HCT116 (cell line): ENCODE measurements around the gene KCND2. TPM values are rescaled to one million over a fixed set of nuclear protein-coding genes. Genes with fewer than 3 reads are reported as not detected.

Source experiments
- ATAC-seq: fragments of 200-7000 bp; cut with Tn5 transposase; 2 replicates; pipeline ENCODE4 v1.9.1; 2020; ENCODE audit warnings: mild to moderate bottlenecking, moderate library complexity
- BruUV-seq: library from RNA; stranded (reverse); fragments of 400-500 nt; replicated peaks from 2 replicates; lab custom pipeline; 2021; lab: Mats Ljungman, UMichigan
- CTCF ChIA-PET: fragments of 300-600 bp; sonication (Branson Sonifier 250); formaldehyde crosslinking; loops from one replicate; lab custom pipeline; 2021; ENCODE audit warnings: antibody characterized with exemption; lab: Charles Lee
- POLR2A ChIA-PET: fragments of 300-600, 350-600 bp; sonication (Branson Sonifier 250); formaldehyde crosslinking; loops from one replicate; lab custom pipeline; 2021; ENCODE audit warnings: antibody characterized with exemption; lab: Charles Lee
- RAD21 ChIA-PET, 2 experiments: fragments of 300-600 bp; sonication (Branson Sonifier 250); formaldehyde crosslinking; loops; one replicate each; lab custom pipeline; 2023; ENCODE audit warnings: low total read pairs in 2 of 2; ENCODE audit not compliant: uncharacterized antibody in 2 of 2, unreplicated experiment in 2 of 2, low non-redundant PET in 1 of 2; lab: Charles Lee
- DNase-seq: peaks from one replicate; pipeline ENCODE4 v3.0.0-alpha.2; 2010; ENCODE audit warnings: low read depth, low spot score
- H2AFZ ChIP-seq: fragments of 200-600 bp; shearing (Covaris generic), sonication (generic); 2 replicates; pipeline ENCODE4 v1.6.1; 2017; ENCODE audit warnings: low read depth, mixed run types, mixed read lengths, antibody characterized with exemption, low read length; ENCODE audit not compliant: poor library complexity, severe bottlenecking
- H3K27ac ChIP-seq: 2 replicates; pipeline ENCODE4 v1.5.1; 2012; ENCODE audit warnings: low read depth, low read length
- H3K27me3 ChIP-seq: fragments of 200-600 bp; sonication (generic); 2 replicates; pipeline ENCODE4 v1.6.1; 2016; ENCODE audit warnings: mixed run types, low read length, mixed read lengths; ENCODE audit not compliant: insufficient read depth
- H3K36me3 ChIP-seq, 2 experiments: fragments of 200-500 bp in 1 of 2; fragments of 200-600 bp in 1 of 2; sonication (Bioruptor generic) in 1 of 2; sonication (generic) in 1 of 2; 2 replicates each; pipeline versions ENCODE4 v1.5.1 to v1.6.1; 2014 to 2016; ENCODE audit warnings: low read length in 2 of 2, inconsistent platforms in 1 of 2, mixed read lengths in 1 of 2, mixed run types in 1 of 2; ENCODE audit not compliant: insufficient read depth in 2 of 2, control insufficient read depth in 1 of 2
- H3K4me1 ChIP-seq, 2 experiments: fragments of 200-600 bp in 1 of 2; sonication (generic) in 1 of 2; 2 replicates each; pipeline versions ENCODE4 v1.5.1 to v1.6.1; 2012 to 2017; ENCODE audit warnings: low read length in 2 of 2, inconsistent platforms in 1 of 2, mild to moderate bottlenecking in 1 of 2, mixed read lengths in 1 of 2, mixed run types in 1 of 2, moderate library complexity in 1 of 2; ENCODE audit not compliant: insufficient read depth in 2 of 2, control insufficient read depth in 1 of 2
- H3K4me2 ChIP-seq: fragments of 200-600 bp; sonication (generic); 2 replicates; pipeline ENCODE4 v1.6.1; 2017; ENCODE audit warnings: mixed run types, low read length, mixed read lengths
- H3K4me3 ChIP-seq, 2 experiments: fragments of 200-600 bp in 1 of 2; sonication (generic) in 1 of 2; replicated peaks in 1 of 2; 2 replicates each; pipeline ENCODE4 v1.5.1; 2011 to 2016; ENCODE audit warnings: low read length in 2 of 2, control low read depth in 1 of 2, low read depth in 1 of 2, mild to moderate bottlenecking in 1 of 2, mixed read lengths in 1 of 2, mixed run types in 1 of 2
- H3K79me2 ChIP-seq: fragments of 200-600 bp; sonication (generic); 2 replicates; pipeline ENCODE4 v1.6.1; 2017; ENCODE audit warnings: mild to moderate bottlenecking, mixed run types, low read length, moderate library complexity, mixed read lengths; ENCODE audit not compliant: insufficient read depth
- H3K9ac ChIP-seq: fragments of 200-600 bp; sonication (generic); 2 replicates; pipeline ENCODE4 v1.6.1; 2016; ENCODE audit warnings: low read length, mixed read lengths
- H3K9me2 ChIP-seq: fragments of 200-600 bp; sonication (generic), shearing (Covaris generic); 2 replicates; pipeline ENCODE4 v1.6.1; 2017; ENCODE audit warnings: mixed run types, mild to moderate bottlenecking, moderate library complexity; ENCODE audit not compliant: insufficient read depth
- H3K9me3 ChIP-seq, 2 experiments: fragments of 200-500 bp in 1 of 2; fragments of 200-600 bp in 1 of 2; sonication (Bioruptor generic) in 1 of 2; sonication (generic) in 1 of 2; 2 replicates each; pipeline ENCODE4 v1.6.1; 2014 to 2017; ENCODE audit warnings: low read length in 2 of 2, mixed read lengths in 2 of 2, inconsistent platforms in 1 of 2, low read depth in 1 of 2, mild to moderate bottlenecking in 1 of 2, mixed run types in 1 of 2, moderate library complexity in 1 of 2; ENCODE audit not compliant: control insufficient read depth in 1 of 2, insufficient read depth in 1 of 2
- H4K20me1 ChIP-seq: fragments of 200-600 bp; sonication (generic), shearing (Covaris generic); 2 replicates; pipeline ENCODE4 v1.6.1; 2017; ENCODE audit warnings: mixed run types, mild to moderate bottlenecking, moderate library complexity; ENCODE audit not compliant: insufficient read depth
- ATF3 ChIP-seq: IDR thresholded peaks from 2 replicates; pipeline ENCODE4 v1.6.1; 2012
- EGR1 ChIP-seq: IDR thresholded peaks from 2 replicates; pipeline ENCODE4 v1.6.1; 2012; ENCODE audit warnings: low read depth
- ELF1 ChIP-seq: IDR thresholded peaks from 2 replicates; pipeline ENCODE4 v1.6.1; 2012; ENCODE audit warnings: low read depth, borderline replicate concordance
- EZH2 ChIP-seq: fragments of 200-600 bp; sonication (generic); IDR thresholded peaks from 2 replicates; pipeline ENCODE4 v1.6.1; 2017; ENCODE audit warnings: antibody characterized with exemption, mixed run types
- FOSL1 ChIP-seq: IDR thresholded peaks from 2 replicates; pipeline ENCODE4 v1.6.1; 2012; ENCODE audit warnings: low read depth
- MAX ChIP-seq: IDR thresholded peaks from 2 replicates; pipeline ENCODE4 v1.6.1; 2012
- POLR2A ChIP-seq: IDR thresholded peaks from 2 replicates; pipeline ENCODE4 v1.7.0; 2011; ENCODE audit warnings: borderline replicate concordance; ENCODE audit not compliant: insufficient read depth, insufficient read length; ENCODE audit errors: extremely low read depth
- POLR2AphosphoS5 ChIP-seq: IDR thresholded peaks from 2 replicates; pipeline ENCODE4 v1.6.1; 2011; ENCODE audit warnings: mild to moderate bottlenecking, low read depth, low read length, moderate library complexity
- RAD21 ChIP-seq: IDR thresholded peaks from 2 replicates; pipeline ENCODE4 v1.6.1; 2012; ENCODE audit warnings: low read depth, mild to moderate bottlenecking
- SIN3A ChIP-seq: IDR thresholded peaks from 2 replicates; pipeline ENCODE4 v1.6.1; 2012; ENCODE audit warnings: low read depth
- SP1 ChIP-seq: IDR thresholded peaks from 2 replicates; pipeline ENCODE4 v1.6.1; 2012; ENCODE audit warnings: low read depth
- TCF7L2 ChIP-seq: IDR thresholded peaks from 2 replicates; pipeline ENCODE4 v1.7.0; 2011; ENCODE audit warnings: borderline replicate concordance, inconsistent platforms; ENCODE audit not compliant: insufficient read depth, insufficient read length; ENCODE audit errors: extremely low read depth
- YY1 ChIP-seq: IDR thresholded peaks from 2 replicates; pipeline ENCODE4 v1.6.1; 2011; ENCODE audit warnings: low read length, low read depth, moderate library complexity, mild to moderate bottlenecking; ENCODE audit not compliant: insufficient replicate concordance; ENCODE audit errors: extremely low read depth
- ZNF274 ChIP-seq: fragments of 200-500 bp; sonication (Bioruptor generic); IDR thresholded peaks from 2 replicates; pipeline ENCODE4 v1.6.1; 2014; ENCODE audit warnings: mild to moderate bottlenecking, low read depth, low read length, inconsistent platforms
- intact Hi-C: fragments of 100-400 bp; cut with micrococcal nuclease; formaldehyde crosslinking; loops from 2 replicates; pipeline ENCODE4 v1.10.0; 2022
- total RNA-seq: library from RNA; stranded (reverse); gene quantifications from one replicate; pipeline ENCODE4 v1.2.1, GENCODE V29; 2021; ENCODE audit not compliant: unreplicated experiment

The KCND2 gene
- total RNA-seq, 1 experiment from 2014 or later, result 0.05 TPM

- Histone ChIP-seq H3K27me3 (no peaks in the 10 kb centered on the region), H3K9ac (no peak overlapping the region), H3K79me2 (no peaks in the 10 kb centered on the region), H3K4me3 (no peak overlapping the region), H3K9me3 (no peaks in the 10 kb centered on the region), H3K36me3 (no peaks in the 10 kb centered on the region), H2AFZ (peak overlapping the region; percentile 76), H3K9me2 (no peaks in the 10 kb centered on the region), H3K4me2 (peak overlapping the region; percentile 58), H3K4me1 (peaks cover 6 to 14% of the 10 kb centered on the region in 2 experiments; a peak in 2 of 4 replicates), H3K27ac (no peak overlapping the region), H4K20me1 (no peaks in the 10 kb centered on the region)
- peak; percentile 12; the same call in 1 of the 2 replicates for TF ChIP-seq SP1
- no peak for TF ChIP-seq EZH2
- RAD21 ChIA-PET, result no interaction called here
- DNase-seq (peak; percentile 24), ATAC-seq (peak; percentile 76)
- CTCF ChIA-PET, result no interaction called here
- POLR2A ChIA-PET, result no interaction called here
- no TSS peak for BruUV-seq
- intact Hi-C loops, result no loop called here
These were observed 311.1 kb downstream of the KCND2 start for GRCh38 chr7:120583899-120584586.

- H3K4me3 ChIP-seq, result no peak overlapping the region
- peaks cover 6 to 14% of the 10 kb centered on the region in 2 experiments; a peak in 2 of 4 replicates for H3K4me1 ChIP-seq
- no peak overlapping the region for H3K9ac ChIP-seq
- H3K27me3 ChIP-seq, result no peaks in the 10 kb centered on the region
- intact Hi-C loops, result no loop called here
- no peak overlapping the region for H2AFZ ChIP-seq
- no peaks in the 10 kb centered on the region for H3K79me2 ChIP-seq
- no peaks in the 10 kb centered on the region for H4K20me1 ChIP-seq
- CTCF ChIA-PET, result no interaction called here
- H3K9me3 ChIP-seq, result no peaks in the 10 kb centered on the region
- no peaks in the 10 kb centered on the region for H3K9me2 ChIP-seq
- POLR2A ChIA-PET, result no interaction called here
- H3K4me2 ChIP-seq, result no peak overlapping the region
- no peaks in the 10 kb centered on the region for H3K36me3 ChIP-seq
- RAD21 ChIA-PET, result no interaction called here
- DNase-seq, result no peak
- no peak for TF ChIP-seq SP1
- no peak for TF ChIP-seq ZNF274
- TF ChIP-seq FOSL1, result no peak
- TF ChIP-seq YY1, result no peak
- no peak for TF ChIP-seq POLR2A
- TF ChIP-seq EZH2, result no peak
- TF ChIP-seq ATF3, result no peak
- no peak for TF ChIP-seq MAX
- no peak for TF ChIP-seq TCF7L2
- TF ChIP-seq RAD21, result no peak
- TF ChIP-seq POLR2AphosphoS5, result no peak
- TF ChIP-seq EGR1, result no peak
- TF ChIP-seq ELF1, result no peak
- no peak for TF ChIP-seq SIN3A
- H3K27ac ChIP-seq, result no peak overlapping the region
- BruUV-seq, result no TSS peak
- ATAC-seq, result no peak
These were observed 313.6 kb downstream of the KCND2 start for GRCh38 chr7:120586571-120586970.
